BE2C (cell line): Measurements from ENCODE around the gene MARVELD2.
"Not testable (repeated sequence)": the region's sequence is repeated elsewhere in the genome, so short reads cannot be mapped to it uniquely, and the experiment has no call there.

Experiments
- DNase-seq: peaks from one replicate; pipeline ENCODE4 v3.0.0-alpha.2; 2020
- H3K27me3 ChIP-seq: fragments of 250-450 bp; sonication (Bioruptor Pico); 2 replicates; pipeline ENCODE4 v1.5.1; 2020; ENCODE audit warnings: mild to moderate bottlenecking
- H3K36me3 ChIP-seq: fragments of 250-450 bp; sonication (Bioruptor Pico); 2 replicates; pipeline ENCODE4 v1.5.1; 2020; ENCODE audit warnings: mild to moderate bottlenecking
- H3K4me1 ChIP-seq: fragments of 250-450 bp; sonication (Bioruptor Pico); 2 replicates; pipeline ENCODE4 v1.5.1; 2020
- H3K4me3 ChIP-seq: 2 replicates; pipeline ENCODE4 v1.5.1; 2011; ENCODE audit warnings: low read depth, low read length
- H3K9me3 ChIP-seq: fragments of 250-450 bp; sonication (Bioruptor Pico); 2 replicates; pipeline ENCODE4 v1.5.1; 2020
- CTCF ChIP-seq: IDR thresholded peaks from 2 replicates; pipeline ENCODE4 v1.5.1; 2012; ENCODE audit warnings: mild to moderate bottlenecking, low read depth, low read length

MARVELD2 gene

GRCh38 chr5:69449511-69449910, 34.6 kb downstream of the MARVELD2 start:
- TF ChIP-seq CTCF, result no peak
- DNase-seq, result no peak
- H3K4me1 ChIP-seq, result no peaks in the 10 kb centered on the region
- H3K9me3 ChIP-seq, result no peaks in the 10 kb centered on the region
- no peaks in the 10 kb centered on the region for H3K27me3 ChIP-seq
- no peaks in the 10 kb centered on the region for H3K36me3 ChIP-seq
- H3K4me3 ChIP-seq, result no peak overlapping the region

- H3K36me3 ChIP-seq, result no peaks in the 10 kb centered on the region
- DNase-seq, result no peak
- H3K27me3 ChIP-seq, result no peaks in the 10 kb centered on the region
- no peak overlapping the region for H3K4me3 ChIP-seq
- no peaks in the 10 kb centered on the region for H3K4me1 ChIP-seq
- no peak for TF ChIP-seq CTCF
- H3K9me3 ChIP-seq, result no peaks in the 10 kb centered on the region
These were observed 35.2 kb downstream of the MARVELD2 start for GRCh38 chr5:69450116-69450515.

GRCh38 chr5:69450527-69450926, 35.6 kb downstream of the MARVELD2 start:
- DNase-seq, H3K4me3 ChIP-seq: not testable (repeated sequence)

GRCh38 chr5:69451941-69452647, 37.2 kb downstream of the MARVELD2 start:
- no peak for TF ChIP-seq CTCF
- H3K4me1 ChIP-seq, result no peaks in the 10 kb centered on the region
- H3K9me3 ChIP-seq, result no peaks in the 10 kb centered on the region

More at GRCh38 chr5:69450527-69450926, 35.6 kb downstream of the MARVELD2 start:
- not testable (repeated sequence) for H3K4me1 ChIP-seq, H3K27me3 ChIP-seq, H3K36me3 ChIP-seq, H3K9me3 ChIP-seq

GRCh38 chr5:69453487-69453886, 38.6 kb downstream of the MARVELD2 start:
- not testable (repeated sequence) for H3K36me3 ChIP-seq, H3K27me3 ChIP-seq, H3K9me3 ChIP-seq, H3K4me3 ChIP-seq, H3K4me1 ChIP-seq, DNase-seq

More at GRCh38 chr5:69451941-69452647, 37.2 kb downstream of the MARVELD2 start:
- no peaks in the 10 kb centered on the region for H3K36me3 ChIP-seq
- no peaks in the 10 kb centered on the region for H3K27me3 ChIP-seq
- no peak for DNase-seq
- H3K4me3 ChIP-seq, result no peak overlapping the region

GRCh38 chr5:69454460-69455249, 39.7 kb downstream of the MARVELD2 start:
- no peaks in the 10 kb centered on the region for H3K27me3 ChIP-seq
- no peaks in the 10 kb centered on the region for H3K36me3 ChIP-seq
- no peaks in the 10 kb centered on the region for H3K9me3 ChIP-seq
- no peak overlapping the region for H3K4me3 ChIP-seq
- no peaks in the 10 kb centered on the region for H3K4me1 ChIP-seq
- no peak for DNase-seq
- TF ChIP-seq CTCF, result no peak

- H3K36me3 ChIP-seq, DNase-seq, H3K4me3 ChIP-seq, H3K27me3 ChIP-seq, H3K9me3 ChIP-seq, H3K4me1 ChIP-seq: not testable (repeated sequence)
These were observed 40.6 kb downstream of the MARVELD2 start for GRCh38 chr5:69455428-69455988.
